NCI-H1417 treated with DMSO at 0.1 percent for 48 hours (cell line): Measurements from ENCODE around the gene IRF1.

Source experiments
- DNase-seq: peaks from one replicate; lab custom pipeline; 2025; lab: John Stamatoyannopoulos, UW

The IRF1 gene

DNA sequence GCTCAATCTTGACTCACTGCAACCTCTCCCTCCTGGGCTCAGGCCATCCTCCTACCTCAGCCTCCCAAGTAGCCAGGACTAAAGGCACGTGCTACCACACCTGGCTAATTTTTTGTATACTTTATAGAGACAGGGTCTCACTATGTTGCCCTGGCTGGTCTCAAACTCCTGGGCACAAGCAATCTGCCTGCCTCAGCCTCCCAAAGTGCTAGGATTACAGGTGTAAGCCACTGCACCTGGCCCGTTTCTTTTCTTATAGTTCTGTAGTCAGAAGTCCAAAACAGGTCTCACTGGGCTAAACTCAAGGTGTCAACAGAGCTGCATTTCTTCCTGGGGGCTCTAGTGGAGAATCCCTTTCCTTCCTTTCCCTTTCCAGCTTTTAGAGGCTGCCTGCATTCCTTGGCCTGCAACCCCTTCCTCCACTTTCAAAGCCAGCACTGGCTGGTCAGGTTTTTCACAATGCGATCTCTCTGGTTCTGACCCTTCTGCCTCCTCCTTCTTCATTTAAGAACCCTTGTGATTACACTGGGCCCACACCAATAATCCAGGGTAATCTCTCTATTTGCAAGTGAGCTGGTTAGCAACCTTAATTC is 16.3 kb downstream of the IRF1 start:
- DNase-seq, result no peak

DNA sequence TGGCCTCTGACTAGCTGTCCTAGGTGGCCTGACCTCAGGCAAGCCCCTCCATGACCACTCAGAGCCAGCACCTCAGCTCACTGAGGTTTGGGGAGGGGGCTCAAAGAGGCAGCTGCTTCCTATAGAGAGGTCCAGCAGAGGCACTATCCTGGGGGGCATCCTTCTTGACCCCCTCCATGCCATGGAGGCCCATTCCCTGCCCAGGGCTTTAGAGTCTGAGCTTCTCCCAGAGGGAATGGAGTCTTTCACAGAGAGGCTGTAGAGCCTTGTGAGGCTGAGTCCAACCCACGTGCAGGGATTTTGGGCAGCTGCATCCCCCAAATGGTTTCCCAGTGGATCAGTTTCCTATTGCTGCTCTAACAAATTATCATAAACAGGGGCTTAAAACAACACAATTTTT is 16.9 kb downstream of the IRF1 start:
- DNase-seq, result no peak

DNA sequence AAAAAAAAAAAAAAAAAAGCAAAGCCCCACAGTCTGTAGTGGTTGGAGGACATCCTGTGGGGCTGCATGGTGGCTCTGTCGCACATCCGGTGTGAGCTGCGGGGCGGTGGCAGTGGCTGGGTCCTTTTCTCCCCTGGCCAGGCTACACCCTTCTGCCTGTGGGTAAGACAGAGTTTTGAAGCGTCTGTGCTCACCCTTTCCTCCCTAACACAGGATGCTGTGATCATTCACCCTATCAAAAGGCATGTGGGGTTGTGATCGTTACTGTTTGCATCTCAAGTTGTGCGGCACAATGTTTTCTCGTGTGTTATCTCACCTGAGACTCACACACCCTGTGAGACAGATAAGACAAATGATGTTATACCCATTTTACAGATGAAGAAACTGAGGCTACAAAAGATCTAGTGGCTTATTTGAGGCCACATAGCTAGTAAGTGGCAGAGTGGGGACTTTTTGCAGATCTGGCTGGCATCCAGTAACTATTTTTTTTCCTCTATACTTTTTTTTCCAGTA is 17.5 kb downstream of the IRF1 start:
- no peak for DNase-seq

DNA sequence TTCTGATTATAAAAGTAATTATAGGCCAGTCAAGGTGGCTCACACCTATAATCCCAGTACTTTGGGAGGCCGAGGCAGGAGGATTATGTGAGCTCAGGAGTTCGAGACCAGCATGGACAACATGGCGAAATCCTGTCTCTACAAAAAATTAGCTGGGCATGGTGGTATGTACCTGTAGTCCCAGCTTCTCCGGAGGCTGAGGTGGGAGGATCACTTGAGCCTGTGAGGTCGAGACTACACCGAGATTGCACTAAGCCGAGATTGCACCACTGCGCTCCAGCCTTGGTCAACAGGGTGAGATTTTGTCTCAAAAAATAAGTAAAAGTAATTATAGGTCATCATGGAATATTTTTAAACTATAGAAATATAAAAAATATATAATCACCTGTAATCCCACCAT is 18.1 kb downstream of the IRF1 start:
- no peak for DNase-seq

DNA sequence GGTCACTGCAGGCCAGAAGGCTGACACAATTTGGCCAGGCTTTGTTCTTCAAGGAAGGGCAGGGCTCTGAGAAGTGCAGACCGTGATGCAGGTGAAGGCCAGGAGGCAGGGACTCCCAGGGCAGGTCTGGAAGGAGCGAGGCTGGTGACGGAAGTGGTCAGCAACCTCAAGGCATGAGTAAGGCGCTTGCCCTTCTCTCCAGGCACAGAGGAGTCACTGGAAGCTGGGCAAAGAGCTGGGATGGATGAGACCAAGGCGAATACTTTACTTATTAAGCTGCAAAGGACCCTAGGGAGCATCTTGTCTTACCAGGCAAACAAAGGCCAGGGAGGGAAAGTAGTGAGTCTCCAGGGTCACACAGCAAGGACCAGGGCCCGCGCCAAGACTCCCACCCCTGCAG is 18.6 kb downstream of the IRF1 start:
- DNase-seq, result no peak

DNA sequence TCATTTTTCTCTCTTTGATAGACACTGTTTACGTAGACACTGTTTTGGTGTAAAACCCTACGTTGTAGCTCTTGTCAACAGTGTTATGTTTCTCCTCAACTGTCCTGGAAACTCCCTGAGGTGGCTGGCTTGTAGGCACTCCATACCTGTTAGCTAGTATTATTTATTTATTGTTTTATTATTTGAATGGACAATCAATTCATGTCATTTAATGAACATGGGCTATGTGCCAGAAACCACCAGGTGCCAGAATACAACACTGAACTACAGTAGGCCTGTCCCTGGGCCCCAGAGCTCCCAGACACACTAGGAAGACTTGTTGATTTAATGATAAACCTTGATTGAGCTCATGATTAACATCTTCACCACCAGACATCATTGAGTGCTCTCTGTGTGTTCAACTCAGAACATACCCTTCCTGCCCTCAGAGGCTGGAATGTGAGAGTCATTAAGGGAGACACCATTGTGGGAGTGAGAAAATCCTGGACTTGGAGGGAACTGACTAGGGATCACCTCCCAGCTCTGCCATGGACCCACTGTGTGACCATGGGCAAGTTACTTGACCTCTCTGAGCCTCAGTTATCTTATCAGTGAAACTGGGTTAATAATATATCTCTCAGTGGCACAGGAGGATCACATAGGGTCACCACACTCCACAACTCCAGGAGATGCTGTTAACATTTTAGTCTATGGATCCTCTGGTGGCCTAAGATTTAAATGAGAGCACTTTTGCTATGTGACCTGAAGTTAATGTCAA is 19.2 kb downstream of the IRF1 start:
- no peak for DNase-seq

DNA sequence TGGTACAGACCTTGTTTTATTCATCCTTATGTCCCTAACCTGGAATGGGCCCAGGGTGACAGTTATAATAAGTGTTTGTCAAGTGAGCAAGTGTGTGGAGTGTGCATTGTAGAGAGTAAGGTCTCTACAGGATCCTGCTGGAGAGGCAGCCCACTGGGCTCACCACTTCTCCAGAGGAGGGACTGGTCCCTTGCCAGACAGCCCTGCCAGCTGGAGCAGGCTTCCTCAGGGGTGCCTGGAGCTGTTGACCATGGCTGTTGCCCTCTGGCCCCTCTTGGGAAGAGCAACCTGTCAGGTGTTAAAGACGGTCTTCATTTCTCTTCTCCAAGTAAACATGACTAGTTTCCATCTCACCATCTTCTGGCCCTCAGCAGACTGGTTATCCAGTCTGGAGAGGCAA is 20.0 kb downstream of the IRF1 start:
- no peak for DNase-seq

DNA sequence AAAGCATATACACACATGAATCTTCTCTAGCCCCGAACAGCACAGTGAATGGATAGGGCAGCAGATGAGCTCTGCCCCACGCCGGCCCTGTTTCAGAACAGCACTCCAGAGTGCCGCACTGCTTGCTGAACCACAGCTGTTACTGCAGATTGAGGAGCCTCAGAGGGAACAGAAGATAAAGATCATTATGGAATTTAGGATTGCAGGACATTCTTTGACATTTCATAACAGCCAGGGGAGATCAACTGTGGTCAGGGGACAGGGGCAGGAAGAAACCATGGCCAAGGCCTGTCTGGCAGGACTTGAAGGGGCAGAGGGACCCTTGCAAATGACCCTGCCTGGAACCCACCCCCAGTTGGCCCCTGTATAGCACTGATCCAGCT is 20.6 kb downstream of the IRF1 start:
- no peak for DNase-seq

DNA sequence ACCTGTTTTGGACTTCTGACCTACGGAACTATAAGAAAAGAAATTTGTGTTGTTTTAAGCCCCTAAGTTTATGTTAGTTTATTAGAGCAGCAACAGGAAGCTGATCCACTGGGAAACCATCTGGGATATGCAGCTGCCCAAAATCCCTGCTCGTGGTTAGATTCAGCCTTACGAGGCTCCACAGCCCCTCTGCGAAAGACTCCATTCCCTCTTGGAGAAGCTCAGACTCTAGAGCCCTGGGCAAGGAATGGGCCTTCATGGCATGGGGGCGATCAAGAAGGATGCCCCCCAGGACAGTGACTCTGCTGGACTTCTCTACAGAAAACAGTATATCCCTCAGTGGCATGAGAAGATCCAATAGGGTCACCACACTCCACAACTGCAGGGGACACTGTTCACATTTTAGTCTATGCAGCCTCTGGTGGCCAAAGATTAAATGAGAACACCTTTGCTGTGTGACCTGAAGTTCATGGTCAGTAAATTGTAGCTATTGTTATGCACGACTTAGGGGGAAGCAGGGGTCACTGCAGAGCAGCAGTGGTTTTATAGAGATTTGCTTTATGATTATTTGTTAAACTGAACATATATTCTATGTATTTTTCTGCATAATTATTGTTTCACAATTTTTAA is 21.1 kb downstream of the IRF1 start:
- no peak for DNase-seq

DNA sequence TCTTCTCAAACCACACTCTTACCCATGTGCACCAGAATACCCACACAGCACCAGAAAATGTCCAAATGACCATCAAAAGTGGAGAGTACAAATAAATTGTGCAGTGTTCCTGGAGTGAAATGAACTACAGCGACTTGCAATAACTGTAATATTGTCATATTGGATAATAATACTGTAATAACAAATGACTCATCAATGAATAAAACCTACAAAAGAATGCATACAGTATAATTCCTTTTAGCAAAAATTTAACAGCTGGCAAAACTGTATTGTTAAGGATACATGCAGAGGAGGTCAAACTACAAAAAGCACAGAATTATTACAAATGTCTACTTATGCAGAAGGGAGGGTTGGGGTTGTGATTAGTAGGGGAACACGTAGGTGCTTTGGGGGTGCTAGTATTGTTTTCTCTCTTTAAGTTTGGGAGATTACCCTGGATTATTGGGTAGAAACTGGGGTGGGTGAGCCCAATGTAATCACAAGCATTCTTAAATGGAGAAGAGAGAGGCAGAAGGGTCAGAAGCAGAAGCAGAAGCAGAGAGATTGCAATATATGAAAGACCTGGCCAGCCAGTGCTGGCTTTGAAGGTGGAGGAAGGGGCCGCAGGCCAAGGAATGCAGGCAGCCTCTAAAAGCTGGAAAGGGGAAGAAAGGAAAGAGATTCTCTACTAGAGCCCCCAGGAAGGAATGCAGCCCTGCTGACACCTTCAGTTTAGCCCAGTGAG is 21.8 kb downstream of the IRF1 start:
- no peak for DNase-seq

DNA sequence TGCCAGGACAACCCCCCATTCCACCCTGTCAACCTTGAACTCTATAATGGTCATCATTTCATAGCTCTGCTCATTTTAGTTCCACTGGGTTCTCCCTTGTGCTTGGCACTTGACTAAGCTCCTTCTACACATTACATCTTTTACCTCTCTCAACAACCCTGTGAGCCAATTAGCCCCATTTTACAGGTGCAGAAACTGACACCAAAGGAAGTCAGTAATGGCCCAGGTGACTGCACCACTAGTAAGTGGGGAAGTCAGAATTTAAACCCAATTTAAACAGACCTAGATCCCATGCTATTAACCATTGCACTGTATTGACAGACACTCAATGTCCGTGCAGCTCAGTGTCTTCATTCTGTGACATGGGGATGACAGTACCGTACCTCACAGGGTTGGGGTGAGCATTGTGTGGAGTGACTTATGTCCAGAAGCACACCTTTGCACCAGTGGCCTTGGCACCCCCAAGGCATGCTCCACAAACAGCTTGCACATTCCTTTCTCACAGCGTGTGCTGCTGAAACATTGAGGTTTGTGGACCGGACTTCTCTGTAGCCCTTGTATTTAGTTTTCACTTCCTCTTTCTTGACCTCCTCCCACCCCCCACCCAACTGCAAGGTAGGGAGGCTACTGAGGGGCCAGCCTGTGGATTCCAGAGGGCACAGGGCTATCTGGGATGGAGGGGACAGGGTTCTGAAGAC is 23.1 kb downstream of the IRF1 start:
- DNase-seq, result no peak

DNA sequence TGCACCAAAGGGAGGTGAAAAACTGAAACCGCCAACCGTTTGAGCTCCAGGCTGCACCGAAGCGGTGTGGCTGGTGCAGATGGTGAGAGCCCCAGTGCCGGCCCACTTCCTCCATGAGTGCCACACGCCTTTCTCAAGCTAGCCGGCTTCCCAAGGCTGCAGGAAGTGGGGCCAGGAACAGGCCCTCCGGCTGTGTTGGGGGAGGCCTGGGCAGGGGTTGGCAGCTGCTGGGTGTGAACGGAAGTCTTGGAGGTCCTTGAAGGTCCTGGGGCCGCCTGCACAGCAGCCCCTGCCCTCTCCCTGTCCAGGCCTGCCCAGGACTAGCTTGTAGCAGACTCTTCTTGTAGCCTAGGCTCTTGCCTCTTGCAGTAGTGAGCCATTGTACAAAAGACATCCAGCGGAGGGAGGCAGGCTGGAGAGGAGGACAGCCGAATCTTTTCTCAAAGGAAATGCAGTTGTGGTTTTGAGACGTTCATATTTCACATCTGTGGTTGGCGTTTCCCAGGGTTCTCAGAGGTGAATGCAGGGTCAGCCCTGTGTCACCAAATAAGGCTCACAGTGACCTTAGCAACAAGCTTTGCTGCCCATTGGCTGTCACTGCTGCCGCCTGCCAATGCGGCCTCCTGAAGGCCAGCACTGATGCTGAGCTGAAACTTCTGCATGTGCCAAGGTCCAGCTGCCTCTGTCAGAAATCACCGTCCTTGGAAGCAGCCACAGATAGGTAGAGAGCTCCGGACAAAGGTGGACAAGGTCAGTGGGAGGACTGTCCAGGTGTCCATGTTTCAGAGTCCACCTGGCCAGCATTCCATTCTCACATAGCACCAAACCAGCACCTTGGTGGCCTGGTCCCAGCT is 23.9 kb downstream of the IRF1 start:
- no peak for DNase-seq

DNA sequence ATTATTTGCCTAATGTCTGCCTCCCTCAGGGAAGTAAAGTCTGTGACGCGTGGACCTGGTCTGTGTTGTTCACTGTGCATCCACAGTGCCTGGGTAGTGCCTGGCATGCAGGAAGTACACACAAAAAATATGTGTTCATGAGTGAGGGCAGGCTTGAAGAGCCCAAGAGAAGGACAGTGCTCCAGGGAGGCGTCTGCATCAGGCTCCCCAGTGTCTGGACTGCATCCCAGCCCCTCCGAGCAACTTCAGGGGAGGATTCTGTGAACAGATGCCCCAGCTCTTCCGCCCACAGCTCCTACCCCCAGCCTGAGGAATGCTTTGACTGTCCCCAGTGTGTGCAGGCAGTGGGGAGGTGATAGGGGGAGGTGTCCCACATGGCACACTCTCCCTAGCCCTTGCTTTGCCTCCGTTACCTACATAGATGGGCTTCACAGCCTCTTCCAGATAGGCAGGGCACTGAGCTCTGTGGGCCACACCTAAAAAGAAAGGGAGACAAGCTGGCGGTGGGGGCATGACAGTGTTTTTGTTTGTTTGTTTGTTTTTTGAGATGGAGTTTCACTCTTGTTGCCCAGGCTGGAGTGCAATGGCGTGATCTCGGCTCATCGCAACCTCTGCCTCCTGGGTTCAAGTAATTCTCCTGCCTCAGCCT is 25.4 kb downstream of the IRF1 start:
- DNase-seq, result no peak

DNA sequence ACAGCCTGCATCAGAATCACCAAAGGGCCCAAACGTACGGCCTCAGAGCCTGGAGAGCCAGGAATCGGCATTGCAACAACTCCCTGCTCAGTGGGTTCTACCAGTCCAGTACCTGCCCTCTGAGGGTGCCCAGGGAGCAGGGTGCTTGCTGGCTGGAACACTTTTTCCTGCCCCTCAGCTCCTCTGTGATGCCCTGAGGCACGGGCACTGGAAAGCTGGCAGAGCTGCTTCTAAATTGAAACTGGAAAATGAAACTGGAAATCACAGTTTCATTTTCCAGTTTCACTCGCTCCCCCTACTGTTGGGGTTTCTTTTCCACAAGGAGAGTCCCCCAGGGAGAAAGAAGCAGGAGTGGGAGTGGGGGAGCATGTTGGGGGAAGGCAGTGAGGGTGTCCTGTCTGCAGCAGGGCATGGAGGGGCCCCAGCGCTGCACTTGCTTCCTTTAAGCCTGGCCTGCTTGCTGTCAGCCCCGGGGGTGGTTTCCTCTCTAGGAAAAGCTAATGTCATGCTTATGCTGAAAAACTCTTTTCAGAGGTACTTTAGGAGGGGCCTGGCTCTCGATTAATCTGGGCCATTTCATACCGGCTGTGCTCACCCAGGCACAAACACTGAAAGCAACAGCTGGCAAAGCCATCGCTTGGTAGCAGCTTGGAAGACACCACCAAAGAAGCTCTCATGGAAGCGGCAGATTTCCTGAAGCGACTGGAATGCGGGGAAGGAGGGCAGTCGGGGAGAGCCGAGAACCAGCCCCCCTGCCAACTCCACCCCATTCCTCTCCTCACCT is 26.2 kb downstream of the IRF1 start:
- no peak for DNase-seq

DNA sequence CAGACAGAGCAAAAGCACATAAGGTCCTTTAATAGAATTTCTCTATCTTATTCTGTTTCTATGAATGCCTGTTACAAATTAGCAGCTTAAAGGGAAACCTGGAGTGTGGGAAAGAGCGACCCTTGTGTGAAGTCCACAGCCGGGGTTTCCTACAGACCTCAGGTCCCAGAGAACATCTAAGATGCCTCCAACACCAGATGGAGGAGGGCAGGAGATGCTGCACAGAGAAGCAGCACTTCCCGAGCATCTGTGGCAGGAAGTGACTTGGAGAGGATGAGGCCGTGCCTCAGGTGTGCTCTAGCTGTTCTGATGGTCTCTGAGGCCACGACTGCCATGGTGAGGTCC is 26.8 kb downstream of the IRF1 start:
- no peak for DNase-seq

DNA sequence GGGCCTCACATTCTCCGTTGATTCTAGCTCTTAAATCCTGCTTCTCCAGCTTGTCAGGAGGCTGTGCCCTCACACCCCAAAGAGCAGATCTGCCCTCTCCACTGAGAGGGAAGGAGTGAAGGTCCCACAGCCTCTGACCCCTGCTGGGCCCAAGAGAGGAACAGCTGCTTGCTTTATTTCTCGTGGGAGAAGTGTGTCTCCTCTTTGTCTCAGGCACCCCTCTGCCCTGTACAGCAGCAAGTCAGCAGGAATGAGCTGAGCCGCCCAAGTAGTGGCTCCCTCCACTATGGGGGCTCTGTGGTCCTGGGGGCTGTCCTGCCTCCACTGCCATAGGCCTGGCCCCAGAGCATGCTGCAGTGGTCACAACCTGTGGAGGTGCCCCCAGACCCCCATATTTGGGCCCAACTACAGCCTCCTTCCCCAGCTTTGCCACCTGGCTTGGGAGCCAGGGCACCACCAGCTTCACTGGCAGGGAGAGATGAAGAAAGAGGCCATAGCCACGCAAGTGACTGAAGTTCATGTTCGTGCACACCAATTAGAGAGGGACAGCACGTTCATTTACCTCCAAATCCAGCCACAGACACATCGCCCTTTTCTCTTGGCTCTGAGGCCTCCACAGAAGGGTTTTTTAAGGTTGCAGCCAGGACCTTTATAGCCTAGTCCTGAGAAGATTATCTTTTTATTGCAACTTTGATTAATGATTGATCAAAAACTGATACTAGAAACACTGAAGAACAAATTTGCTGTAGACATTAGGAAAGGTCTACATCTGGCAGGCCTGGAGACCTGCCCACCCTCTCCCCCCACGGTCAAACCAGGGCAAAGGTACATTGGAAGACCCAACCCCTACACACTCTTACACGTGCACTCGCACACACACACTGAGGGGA is 27.5 kb downstream of the IRF1 start:
- no peak for DNase-seq

DNA sequence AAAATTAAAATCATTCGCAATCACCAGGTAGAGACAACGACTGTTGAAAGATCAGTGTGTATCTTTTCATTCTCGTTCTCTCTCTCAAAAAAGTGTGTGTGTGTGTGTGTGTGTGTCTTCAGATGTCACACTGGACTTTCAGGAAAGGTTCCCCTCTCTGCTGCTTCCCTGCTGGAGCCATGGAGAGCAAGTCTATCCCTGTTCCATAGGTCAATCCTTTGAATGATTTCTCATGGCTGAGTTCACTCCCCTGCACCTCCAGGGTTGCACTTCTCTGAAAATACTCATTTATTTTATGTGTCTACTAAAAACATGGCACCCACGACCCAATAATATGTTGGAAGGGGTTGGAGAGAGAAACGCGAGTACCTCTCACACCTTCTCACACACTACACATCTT is 28.2 kb downstream of the IRF1 start:
- no peak for DNase-seq

DNA sequence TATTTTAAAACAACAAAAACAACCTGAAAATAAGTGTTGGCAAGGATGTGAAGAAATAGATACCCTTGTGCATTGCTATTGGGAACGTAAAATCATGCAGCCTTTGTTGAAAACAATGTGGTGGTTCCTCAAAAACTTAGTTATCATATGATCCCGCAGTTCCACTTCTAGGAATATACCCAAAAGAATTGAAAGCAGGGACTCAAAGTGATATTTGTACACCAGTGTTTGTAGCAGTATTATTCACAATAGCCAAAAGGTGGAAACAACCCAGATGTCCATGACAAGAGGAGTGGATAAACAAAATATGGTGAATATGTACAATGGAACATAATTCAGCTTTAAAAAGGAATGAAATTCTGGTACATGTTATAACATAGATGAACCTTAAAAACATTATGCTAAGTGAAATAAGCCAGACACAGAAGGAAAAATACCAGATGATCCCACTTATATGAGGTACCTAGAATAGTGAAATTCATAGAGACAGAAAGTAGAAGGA is 29.0 kb downstream of the IRF1 start:
- no peak for DNase-seq
